GM03348 (cell line): ENCODE measurements around the gene PTPRN2.
"Not testable (repeated sequence)": the region's sequence is repeated elsewhere in the genome, so short reads cannot be mapped to it uniquely, and the experiment has no call there.

Experiments used
- DNase-seq: peaks from one replicate; pipeline ENCODE4 v3.0.0; 2012; ENCODE audit warnings: low spot score

The PTPRN2 gene

GRCh38 chr7:157753713-157754415, 833.8 kb downstream of the PTPRN2 start:
- no peak for DNase-seq

DNA sequence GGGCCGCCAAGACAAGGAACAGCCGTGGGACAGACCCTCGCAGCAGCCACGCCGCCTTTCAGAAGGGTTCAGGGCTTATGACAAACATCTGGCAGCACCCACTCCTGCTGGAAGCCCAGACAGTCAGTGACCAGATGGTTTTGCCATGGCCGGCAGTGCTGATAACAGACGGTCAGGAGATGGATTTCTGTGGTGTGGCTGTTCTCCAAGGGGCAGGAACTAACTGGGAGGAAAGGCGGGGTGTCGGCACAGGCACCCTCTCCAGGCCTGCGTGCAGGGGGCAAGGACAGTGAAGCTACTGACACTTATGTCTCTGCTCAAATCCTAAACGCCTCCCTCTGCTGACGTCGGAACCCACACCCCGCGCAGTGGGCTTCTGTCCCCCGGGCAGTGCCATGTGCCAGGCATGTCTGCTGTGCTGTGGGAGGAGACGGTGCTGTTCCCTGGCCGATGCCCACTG, 834.8 kb downstream of the PTPRN2 start:
- DNase-seq = no peak

GRCh38 chr7:157751951-157752673, 835.5 kb downstream of the PTPRN2 start:
- no peak for DNase-seq

DNA sequence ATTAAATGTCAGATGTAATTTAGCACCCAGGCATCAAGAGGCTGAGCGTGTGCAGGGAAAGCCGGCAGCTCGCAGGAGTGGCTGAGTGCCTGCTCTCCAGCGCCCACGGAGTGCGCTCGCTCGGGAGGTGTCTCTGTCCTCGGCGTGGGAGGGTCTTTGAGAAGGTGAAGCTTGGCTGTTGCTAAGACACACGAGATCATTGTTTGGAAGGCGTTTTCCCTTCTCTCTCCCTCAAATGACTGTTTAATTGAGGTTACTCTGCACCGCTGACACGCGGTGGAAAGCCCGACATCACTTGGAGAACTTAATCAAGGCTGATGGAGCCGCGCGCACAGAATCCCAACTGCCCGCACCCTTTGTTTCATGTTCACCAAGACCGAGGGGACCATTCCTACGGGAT, 836.2 kb downstream of the PTPRN2 start:
- DNase-seq = no peak

DNA sequence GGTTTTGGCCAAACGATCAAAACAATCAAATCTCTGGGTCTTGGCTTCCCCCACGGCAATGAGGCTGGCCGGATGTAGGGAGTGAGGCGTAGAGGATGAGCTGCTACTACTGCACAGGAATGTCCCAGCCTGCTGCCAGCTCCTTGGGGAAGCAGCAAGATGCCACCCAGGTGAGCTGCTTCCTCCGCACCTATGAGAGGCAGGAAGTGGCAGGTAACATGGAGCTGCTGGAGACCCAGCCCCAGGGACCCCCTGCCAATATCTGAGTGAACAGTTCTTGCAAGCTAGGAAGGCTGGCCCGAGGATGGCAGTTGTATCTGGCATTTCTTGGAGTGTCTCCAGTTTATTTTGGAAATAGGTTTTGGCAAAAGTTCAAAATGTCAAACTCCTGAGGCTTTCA, 837.3 kb downstream of the PTPRN2 start:
- DNase-seq = no peak

DNA sequence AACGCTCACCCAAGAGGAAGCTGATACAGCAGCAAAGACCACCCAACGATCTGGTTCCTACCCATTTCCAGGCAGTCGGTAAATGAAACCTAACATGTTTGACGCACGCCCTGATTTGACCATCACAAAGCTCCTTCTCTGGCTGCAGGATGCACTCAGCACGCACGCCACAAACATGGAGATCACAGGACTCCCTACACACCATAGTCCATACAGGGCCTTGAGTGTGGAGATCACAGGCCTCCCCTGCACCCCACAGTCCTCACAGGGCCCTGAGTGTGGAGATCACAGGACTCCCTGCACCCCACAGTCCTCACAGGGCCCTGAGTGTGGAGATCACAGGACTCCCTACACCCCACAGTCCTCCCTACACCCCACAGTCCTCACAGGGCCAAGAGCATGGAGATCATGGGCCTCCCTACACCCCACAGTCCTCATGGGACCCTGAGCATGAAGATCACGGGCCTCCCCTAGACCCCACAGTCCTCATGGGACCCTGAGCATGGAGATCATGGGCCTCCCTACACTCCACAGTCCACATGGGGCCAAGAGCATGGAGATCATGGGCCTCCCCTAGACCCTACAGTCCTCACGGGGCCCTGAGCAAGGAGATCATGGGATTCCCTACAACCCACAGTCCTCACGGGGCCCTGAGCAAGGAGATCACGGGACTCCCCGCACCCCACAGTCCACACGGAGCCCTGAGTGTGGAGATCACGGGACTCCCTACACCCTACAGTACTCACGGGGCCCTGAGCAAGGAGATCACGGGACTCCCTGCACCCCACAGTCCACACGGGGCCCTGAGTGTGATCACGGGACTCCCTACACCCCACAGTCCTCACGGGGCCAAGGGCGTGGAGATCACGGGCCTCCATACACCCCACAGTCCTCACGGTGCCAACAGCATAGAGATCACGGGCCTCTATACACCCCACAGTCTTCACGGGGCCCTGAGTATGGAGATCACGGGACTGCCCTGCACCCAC, 841.6 kb downstream of the PTPRN2 start:
- DNase-seq = no peak

GRCh38 chr7:157744786-157745601, 842.6 kb downstream of the PTPRN2 start:
- DNase-seq = no peak

- no peak for DNase-seq
These were observed 843.7 kb downstream of the PTPRN2 start for GRCh38 chr7:157743781-157744525.

DNA sequence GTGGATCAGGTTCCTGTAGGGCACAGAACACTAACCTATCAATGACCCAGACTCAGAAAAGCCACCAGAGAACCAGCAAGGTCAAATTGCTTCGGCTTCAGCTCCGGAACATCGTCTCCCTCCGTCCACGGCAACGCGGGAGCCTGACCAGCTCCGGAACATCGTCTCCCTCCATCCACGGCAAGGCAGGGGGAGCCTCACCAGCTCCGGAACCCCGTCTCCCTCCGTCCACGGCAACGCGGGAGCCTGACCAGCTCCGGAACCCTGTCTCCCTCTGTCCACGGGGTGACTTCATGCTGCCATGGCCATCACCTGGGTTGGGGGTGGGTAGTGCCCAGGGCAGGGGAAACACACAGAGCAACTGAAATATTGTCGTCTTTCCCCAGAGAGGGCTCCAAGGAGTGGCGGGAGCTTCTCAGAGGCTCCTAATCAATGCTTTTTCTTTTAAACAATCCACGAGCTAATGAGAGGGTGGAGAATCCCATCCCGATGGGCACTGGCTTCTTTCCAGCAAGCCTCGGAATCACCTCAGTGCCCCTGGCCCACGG, 847.3 kb downstream of the PTPRN2 start:
- DNase-seq = no peak

GRCh38 chr7:157739650-157740049, 848.0 kb downstream of the PTPRN2 start:
- DNase-seq = no peak

DNA sequence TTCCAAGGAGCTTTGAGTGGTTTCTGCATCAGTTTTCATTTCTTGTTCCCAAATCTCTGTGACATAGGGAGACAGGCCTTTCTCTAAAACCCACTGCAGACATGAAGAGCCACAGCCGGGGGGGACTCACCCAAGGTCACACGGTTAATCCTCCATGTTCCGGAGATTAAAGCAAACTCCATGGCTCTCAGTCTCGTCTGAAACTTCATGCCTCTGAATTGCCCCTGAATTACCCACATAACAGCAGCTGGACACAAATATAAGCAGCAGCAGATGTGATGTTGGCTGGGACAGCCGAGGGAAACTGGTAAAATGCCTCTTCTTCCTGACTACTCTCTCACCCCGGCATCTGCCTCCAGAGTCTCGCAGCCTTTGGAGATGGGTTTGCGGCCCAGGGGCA, 848.6 kb downstream of the PTPRN2 start:
- no peak for DNase-seq

GRCh38 chr7:157738066-157738460, 849.6 kb downstream of the PTPRN2 start:
- DNase-seq = no peak

DNA sequence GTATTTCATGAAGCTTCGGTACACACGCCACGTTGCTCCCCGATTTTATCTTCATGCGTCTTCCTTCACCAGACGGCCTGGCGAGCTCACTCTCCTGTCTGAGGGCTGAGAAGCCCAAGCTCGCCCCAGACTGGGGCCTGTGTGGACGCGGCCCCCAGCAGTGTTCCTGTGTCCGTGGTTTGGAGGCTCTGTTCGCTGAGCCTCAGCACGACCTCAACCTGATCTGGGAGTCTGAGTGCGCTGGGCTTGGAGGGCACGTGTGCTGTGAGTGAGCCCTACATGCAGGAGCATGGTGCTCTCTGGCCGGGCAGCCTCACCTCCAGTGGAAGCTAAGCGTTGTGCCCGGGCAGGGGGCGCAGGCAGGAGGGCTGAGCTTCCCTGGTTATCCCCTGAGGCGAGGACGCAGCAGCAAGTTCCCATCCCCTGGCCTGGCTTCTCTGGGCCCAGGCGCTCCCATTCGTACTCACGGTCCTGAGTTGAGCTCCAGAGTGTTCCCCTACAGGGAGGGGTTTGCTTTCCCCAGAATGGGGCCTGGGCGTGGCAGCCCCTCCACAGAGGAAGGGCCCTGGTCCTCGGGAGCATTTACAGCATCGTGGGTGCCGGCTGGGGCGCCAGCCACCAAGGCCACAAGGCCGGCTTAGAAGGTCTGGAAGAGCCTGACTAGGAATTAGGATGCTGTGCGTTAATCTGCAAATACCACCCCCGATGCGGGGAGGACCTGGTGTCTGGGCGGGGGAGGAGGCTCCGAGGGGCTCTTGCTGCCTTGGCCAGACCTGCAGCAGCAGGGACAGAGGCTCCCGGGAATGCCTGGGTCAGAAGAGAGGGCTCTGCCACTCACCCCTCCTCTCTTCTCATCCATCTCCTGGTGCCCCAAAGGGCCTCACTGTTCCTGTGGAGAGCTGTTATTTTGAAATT, 850.2 kb downstream of the PTPRN2 start:
- no peak for DNase-seq

DNA sequence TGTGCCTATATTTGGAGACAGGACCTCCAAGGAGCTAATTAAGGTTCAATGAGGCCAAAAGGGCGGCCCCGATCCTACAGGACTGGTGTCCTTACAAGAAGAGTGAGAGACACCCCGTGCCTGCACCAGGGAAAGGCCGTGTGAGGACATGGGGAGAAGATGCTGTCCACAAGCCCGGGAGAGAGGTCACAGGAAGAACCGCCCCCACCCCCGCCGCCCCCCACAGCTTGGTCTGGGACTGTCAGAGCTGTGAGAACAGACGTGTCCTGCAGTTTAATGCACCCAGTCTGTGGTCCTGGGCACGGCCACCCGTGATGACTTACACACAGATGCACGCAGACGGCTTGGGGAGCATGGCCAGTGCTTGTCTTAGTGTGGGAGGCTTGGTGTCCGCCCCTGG, 851.3 kb downstream of the PTPRN2 start:
- DNase-seq = no peak

DNA sequence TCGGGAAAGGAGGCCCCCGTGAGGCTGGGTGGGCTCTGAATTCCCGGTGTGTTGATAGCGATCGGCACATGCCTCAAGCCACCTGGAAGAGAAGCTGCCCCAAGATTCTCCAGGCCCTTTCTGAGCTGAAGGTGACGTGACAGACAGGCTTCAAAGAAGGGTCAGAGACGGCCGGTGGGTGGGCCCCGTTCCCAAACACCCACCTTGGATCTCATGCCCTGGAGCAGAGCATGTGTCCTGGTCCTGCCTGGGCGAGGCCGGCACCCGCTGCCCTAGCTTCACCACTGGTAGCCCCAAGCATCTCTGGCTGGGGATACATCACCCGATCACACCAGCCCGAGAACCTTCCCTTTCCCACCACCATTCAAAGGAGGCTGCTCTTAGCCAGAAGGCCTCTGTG, 851.8 kb downstream of the PTPRN2 start:
- DNase-seq = no peak

DNA sequence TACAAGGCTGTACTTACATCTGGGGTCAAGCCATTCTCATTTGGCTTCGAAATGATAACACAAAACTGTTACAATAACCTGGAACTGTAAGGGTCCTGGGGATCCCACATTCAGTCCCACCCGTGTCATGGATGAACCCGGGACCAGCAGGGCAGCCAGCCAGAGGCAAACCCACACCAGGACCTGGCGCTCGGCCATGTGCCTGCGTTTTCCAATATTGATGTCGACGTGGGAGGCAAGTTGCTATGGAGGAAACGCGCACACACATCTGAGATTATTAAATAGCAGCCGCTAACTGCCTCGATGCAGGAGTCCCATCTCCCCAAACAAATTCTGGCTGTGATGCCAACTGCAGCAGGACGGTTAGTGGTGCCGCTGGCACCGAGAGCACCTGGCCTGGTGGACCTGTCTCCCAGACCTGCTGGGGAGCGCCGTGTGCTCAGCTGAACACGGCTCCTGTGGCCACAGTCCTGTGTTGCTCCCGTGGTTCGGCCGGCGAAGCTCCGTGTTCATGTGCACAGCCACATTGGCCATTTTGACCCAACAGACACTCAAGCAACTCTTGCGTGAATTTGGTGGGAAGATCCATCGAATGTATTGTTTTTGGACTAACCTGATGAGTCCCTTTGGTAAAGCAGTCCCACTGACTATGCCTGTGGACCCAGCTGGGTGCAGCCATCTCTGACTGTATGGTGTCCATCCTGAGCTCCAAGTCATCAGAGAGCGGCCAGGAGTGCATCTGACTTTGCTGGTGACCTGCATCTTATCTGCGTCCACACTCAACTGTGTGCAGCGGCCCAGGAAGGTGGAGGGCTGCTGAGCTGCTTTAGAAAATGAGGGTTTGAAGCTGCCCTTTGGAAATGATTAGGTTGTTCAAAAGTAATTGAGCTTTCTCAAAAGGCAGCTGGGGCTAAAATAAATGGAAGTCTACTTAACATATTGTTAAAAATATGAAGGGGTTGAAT, 852.7 kb downstream of the PTPRN2 start:
- no peak for DNase-seq

- DNase-seq = not testable (repeated sequence)
These were observed 853.7 kb downstream of the PTPRN2 start for GRCh38 chr7:157733760-157734395.

GRCh38 chr7:157731126-157731525, 856.5 kb downstream of the PTPRN2 start:
- DNase-seq = no peak
